K562 (cell line): ENCODE results near the gene EEPD1.

Source experiments
- BHLHE40 ChIP-seq: IDR thresholded peaks from 2 replicates; pipeline ENCODE4 v1.6.1; 2011; ENCODE audit warnings: low read length, improper control_type of control experiment
- CREB1 ChIP-seq, 2 experiments: sonication (generic) in 1 of 2; formaldehyde crosslinking in 1 of 2; IDR thresholded peaks; 2 replicates each; pipeline versions ENCODE4 v1.6.1 to v1.8.0; 2012 to 2022; ENCODE audit warnings: inconsistent platforms in 1 of 2, mild to moderate bottlenecking in 1 of 2, missing genetic modification reagents in 1 of 2, moderate library complexity in 1 of 2
- EZH2 ChIP-seq: IDR thresholded peaks from 2 replicates; pipeline ENCODE4 v1.6.1; 2012; ENCODE audit warnings: low read depth, mild to moderate bottlenecking, inconsistent platforms, low read length, borderline replicate concordance
- HNRNPL ChIP-seq: fragments of 200-400 bp; formaldehyde crosslinking; IDR thresholded peaks from 2 replicates; pipeline ENCODE4 v1.6.1; 2017; ENCODE audit warnings: low read depth, mild to moderate bottlenecking, low read length
- POU5F1 ChIP-seq: fragments of 150-350 bp; IDR thresholded peaks from 2 replicates; pipeline ENCODE4 v1.6.1; 2014; ENCODE audit warnings: borderline replicate concordance, low read length, low read depth, mild to moderate bottlenecking; ENCODE audit not compliant: partially characterized antibody
- TBP ChIP-seq: optimal IDR thresholded peaks from 2 replicates; pipeline ENCODE3; 2011; ENCODE audit warnings: low read depth, low read length, improper control_type of control experiment
- TCF3 ChIP-seq: sonication (generic); formaldehyde crosslinking; IDR thresholded peaks from 2 replicates; pipeline ENCODE4 v1.4.0; 2020; ENCODE audit warnings: mild to moderate bottlenecking, missing genetic modification reagents
- TEAD2 ChIP-seq: fragments of 450-650 bp; IDR thresholded peaks from 2 replicates; pipeline ENCODE4 v1.6.1; 2016; ENCODE audit warnings: missing genetic modification characterization, control low read depth, missing compliant biosample characterization
- ZNF23 ChIP-seq: fragments of 250-450 bp; sonication (Bioruptor Pico); IDR thresholded peaks from 2 replicates; pipeline ENCODE4 v1.4.0; 2020; ENCODE audit warnings: mild to moderate bottlenecking
- TF ChIP-seq, protein P1 (sequence below), 2 experiments: fragments of 450-650 bp; formaldehyde crosslinking in 1 of 2; IDR thresholded peaks; 2 replicates each; pipeline versions ENCODE4 v1.4.0 to v1.6.1; 2014 to 2020; ENCODE audit warnings: mild to moderate bottlenecking in 2 of 2, borderline replicate concordance in 1 of 2, low read depth in 1 of 2
- TF ChIP-seq, protein P2 (sequence below), 3 experiments: IDR thresholded peaks in 2 of 3; conservative IDR thresholded peaks in 1 of 3; 2 replicates each; pipeline ENCODE4 v1.5.1; 2011 to 2012; ENCODE audit warnings: low read length in 3 of 3, mild to moderate bottlenecking in 3 of 3, control low read depth in 2 of 3, improper control_type of control experiment in 1 of 3, inconsistent platforms in 1 of 3, low read depth in 1 of 3, mixed read lengths in 1 of 3, moderate library complexity in 1 of 3; ENCODE audit not compliant: insufficient read depth in 2 of 3

DNA sequence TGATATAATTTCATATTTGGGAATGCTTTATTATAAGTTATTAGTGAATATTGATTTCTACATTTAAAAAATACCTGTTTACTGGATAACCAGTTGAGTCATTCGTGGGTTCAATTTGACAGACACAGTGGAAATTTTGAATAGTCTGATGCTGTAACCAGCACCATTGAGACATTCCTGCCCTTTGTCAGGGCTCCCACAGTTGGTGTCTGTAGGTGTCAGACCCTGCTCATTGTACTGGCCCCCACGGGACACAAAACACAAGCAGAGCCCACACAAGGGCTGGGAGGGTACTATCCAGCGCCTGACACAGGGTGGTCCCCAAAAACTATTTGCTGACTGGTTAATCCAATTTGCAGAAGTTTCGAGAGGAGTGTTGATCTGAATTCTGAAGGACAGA is 35.9 kb downstream of the EEPD1 start:
- TF ChIP-seq TEAD2 (tag) (no peak), ZNF23 (CRISPR knock-in tag) (no peak), EZH2 (no peak), TCF3 (CRISPR knock-in tag) (no peak), HNRNPL (no peak), CREB1 (IDR thresholded peaks at IDR 0.05) (no peak), CREB1 (CRISPR knock-in tag; IDR thresholded peaks at IDR 0.05) (no peak), BHLHE40 (no peak), POU5F1 (no peak), TBP (no peak)
- TF ChIP-seq, protein P1, sequence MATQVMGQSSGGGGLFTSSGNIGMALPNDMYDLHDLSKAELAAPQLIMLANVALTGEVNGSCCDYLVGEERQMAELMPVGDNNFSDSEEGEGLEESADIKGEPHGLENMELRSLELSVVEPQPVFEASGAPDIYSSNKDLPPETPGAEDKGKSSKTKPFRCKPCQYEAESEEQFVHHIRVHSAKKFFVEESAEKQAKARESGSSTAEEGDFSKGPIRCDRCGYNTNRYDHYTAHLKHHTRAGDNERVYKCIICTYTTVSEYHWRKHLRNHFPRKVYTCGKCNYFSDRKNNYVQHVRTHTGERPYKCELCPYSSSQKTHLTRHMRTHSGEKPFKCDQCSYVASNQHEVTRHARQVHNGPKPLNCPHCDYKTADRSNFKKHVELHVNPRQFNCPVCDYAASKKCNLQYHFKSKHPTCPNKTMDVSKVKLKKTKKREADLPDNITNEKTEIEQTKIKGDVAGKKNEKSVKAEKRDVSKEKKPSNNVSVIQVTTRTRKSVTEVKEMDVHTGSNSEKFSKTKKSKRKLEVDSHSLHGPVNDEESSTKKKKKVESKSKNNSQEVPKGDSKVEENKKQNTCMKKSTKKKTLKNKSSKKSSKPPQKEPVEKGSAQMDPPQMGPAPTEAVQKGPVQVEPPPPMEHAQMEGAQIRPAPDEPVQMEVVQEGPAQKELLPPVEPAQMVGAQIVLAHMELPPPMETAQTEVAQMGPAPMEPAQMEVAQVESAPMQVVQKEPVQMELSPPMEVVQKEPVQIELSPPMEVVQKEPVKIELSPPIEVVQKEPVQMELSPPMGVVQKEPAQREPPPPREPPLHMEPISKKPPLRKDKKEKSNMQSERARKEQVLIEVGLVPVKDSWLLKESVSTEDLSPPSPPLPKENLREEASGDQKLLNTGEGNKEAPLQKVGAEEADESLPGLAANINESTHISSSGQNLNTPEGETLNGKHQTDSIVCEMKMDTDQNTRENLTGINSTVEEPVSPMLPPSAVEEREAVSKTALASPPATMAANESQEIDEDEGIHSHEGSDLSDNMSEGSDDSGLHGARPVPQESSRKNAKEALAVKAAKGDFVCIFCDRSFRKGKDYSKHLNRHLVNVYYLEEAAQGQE (IDR thresholded peaks at IDR 0.05; ENCODE audit: borderline replicate concordance): no peak
- TF ChIP-seq, protein P1 (CRISPR knock-in tag; IDR thresholded peaks at IDR 0.05; ENCODE audit: low read depth): no peak
- TF ChIP-seq, protein P2, sequence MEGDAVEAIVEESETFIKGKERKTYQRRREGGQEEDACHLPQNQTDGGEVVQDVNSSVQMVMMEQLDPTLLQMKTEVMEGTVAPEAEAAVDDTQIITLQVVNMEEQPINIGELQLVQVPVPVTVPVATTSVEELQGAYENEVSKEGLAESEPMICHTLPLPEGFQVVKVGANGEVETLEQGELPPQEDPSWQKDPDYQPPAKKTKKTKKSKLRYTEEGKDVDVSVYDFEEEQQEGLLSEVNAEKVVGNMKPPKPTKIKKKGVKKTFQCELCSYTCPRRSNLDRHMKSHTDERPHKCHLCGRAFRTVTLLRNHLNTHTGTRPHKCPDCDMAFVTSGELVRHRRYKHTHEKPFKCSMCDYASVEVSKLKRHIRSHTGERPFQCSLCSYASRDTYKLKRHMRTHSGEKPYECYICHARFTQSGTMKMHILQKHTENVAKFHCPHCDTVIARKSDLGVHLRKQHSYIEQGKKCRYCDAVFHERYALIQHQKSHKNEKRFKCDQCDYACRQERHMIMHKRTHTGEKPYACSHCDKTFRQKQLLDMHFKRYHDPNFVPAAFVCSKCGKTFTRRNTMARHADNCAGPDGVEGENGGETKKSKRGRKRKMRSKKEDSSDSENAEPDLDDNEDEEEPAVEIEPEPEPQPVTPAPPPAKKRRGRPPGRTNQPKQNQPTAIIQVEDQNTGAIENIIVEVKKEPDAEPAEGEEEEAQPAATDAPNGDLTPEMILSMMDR (IDR thresholded peaks at IDR 0.05 in 2 of 3, conservative IDR thresholded peaks at IDR 0.05 in 1 of 3; ENCODE audit: insufficient read depth in 2 of 3, low read depth in 1 of 3, low read length in 3 of 3): no peak
